ENCODE measurements around the gene ALK.

ALK gene

DNA sequence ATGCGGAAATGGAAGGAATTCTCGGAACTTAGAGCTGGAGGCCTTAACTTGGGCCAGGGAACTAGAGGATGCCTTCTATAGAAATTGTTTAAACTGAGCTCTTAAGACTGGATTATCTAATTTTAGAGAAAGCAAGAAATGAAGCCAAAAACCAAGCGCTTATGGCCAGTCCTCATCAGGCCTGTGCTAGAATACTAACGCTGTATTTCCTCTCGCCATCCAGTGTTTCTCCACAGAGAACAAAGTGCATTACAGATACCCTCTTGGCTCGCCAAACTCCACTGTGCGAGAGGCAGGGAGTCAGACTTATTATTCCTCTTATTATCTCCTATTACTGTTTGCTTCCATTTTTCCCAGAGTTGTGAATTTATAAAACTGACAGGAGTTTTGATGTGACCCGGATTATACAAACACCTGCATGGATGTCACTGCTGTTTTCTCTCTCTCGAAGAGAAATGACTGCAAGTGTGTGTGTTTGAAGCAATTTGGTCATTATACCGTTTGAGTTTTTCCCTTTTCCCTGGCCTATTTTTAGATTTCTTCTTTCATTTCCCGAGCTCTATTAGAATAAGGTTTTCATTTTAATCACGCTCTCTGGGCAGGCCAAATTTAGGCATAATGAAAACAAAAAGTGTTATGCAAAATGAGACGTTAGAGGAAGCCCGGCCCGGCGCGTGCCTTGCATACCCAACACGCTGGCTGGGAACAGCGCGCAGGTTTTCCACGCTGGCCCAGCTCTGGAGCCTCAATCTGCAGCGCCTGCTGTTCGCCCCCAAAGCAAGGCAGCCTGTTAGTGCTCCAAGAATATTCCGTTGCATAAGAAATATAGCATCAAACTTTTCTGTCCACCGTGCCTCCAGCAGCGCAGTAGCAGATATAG, 103.3 kb downstream of the ALK start:
- TF ChIP-seq TAF1 (IDR thresholded peaks at IDR 0.05; ENCODE audit: borderline replicate concordance, insufficient read depth, low read length), result no peak
- TF ChIP-seq, protein P1, sequence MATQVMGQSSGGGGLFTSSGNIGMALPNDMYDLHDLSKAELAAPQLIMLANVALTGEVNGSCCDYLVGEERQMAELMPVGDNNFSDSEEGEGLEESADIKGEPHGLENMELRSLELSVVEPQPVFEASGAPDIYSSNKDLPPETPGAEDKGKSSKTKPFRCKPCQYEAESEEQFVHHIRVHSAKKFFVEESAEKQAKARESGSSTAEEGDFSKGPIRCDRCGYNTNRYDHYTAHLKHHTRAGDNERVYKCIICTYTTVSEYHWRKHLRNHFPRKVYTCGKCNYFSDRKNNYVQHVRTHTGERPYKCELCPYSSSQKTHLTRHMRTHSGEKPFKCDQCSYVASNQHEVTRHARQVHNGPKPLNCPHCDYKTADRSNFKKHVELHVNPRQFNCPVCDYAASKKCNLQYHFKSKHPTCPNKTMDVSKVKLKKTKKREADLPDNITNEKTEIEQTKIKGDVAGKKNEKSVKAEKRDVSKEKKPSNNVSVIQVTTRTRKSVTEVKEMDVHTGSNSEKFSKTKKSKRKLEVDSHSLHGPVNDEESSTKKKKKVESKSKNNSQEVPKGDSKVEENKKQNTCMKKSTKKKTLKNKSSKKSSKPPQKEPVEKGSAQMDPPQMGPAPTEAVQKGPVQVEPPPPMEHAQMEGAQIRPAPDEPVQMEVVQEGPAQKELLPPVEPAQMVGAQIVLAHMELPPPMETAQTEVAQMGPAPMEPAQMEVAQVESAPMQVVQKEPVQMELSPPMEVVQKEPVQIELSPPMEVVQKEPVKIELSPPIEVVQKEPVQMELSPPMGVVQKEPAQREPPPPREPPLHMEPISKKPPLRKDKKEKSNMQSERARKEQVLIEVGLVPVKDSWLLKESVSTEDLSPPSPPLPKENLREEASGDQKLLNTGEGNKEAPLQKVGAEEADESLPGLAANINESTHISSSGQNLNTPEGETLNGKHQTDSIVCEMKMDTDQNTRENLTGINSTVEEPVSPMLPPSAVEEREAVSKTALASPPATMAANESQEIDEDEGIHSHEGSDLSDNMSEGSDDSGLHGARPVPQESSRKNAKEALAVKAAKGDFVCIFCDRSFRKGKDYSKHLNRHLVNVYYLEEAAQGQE (IDR thresholded peaks at IDR 0.05; ENCODE audit: insufficient read depth in 1 of 2, low read depth in 2 of 2, low read length in 2 of 2), result no peak

DNA sequence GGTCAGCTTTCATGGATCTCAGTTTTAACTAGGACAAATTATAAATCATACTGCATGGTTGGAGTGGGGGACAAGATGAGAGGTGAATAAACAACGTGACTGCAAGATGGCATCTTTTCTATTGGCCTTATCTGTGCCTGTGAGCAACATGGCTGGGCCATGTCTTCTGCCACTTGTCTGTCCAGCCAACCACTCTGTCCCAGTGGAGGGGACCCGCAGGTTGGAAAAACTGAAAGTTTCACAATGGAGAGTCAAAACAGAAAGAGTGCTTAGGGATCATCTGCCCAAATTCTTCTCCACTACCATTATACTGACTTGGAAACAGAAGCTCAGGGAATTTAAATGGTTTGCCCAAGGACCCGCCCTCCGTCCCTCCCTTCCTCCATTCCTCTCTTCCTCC, 104.1 kb downstream of the ALK start:
- TF ChIP-seq, protein P1 (IDR thresholded peaks at IDR 0.05; ENCODE audit: insufficient read depth in 1 of 2, low read depth in 2 of 2, low read length in 2 of 2), result no peak
- TF ChIP-seq SIN3A (IDR thresholded peaks at IDR 0.05; ENCODE audit: borderline replicate concordance, insufficient read depth, low read length), result no peak
- TF ChIP-seq TAF1 (IDR thresholded peaks at IDR 0.05; ENCODE audit: borderline replicate concordance, insufficient read depth, low read length), result no peak
- no peak for TF ChIP-seq POLR2AphosphoS5 (IDR thresholded peaks at IDR 0.05; ENCODE audit: low read depth, low read length)
- TF ChIP-seq FOXP2 (optimal IDR thresholded peaks at IDR 0.05; ENCODE audit: borderline replicate concordance, extremely low read depth, extremely low read length, insufficient read depth), result no peak

DNA sequence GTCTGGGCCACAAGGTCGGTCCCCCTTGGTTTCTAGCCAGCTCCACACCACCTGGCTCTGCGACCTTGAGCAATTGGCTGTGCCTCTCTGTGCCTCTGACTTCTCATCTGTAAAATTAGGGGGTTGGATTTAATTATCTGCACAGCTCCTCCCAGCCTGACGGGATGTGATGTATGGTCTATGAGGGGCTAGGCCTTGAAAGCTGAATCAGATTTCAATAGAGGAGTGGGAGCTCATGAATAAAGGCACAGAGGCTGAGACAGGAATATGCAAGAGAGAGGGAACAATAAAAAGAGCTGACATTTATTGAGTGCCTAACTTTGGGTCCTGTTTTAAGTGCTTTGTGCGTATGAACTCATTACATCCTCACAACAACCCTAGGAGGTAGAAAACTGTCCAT, 104.7 kb downstream of the ALK start:
- TF ChIP-seq, protein P1 (IDR thresholded peaks at IDR 0.05; ENCODE audit: insufficient read depth in 1 of 2, low read depth in 2 of 2, low read length in 2 of 2), result no peak
- TF ChIP-seq FOXP2 (optimal IDR thresholded peaks at IDR 0.05; ENCODE audit: borderline replicate concordance, extremely low read depth, extremely low read length, insufficient read depth), result no peak

DNA sequence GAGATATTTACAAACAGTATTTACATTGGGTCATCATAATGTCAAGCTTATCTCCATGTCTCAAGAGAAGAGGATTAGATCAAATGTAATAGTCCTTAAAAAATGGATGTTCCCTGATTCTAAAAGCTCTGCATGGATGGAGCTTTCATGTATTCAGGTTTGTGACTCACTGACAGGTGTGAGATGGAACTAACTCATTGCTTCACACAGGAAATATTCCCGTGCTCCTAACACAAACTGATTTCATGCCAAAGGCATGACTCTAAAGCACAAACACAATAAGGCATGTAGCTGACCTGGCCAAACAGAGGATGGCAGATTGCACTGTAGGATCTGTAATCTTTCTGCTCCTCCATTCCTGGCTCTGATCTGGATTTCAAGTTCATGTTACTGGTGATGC, 110.0 kb downstream of the ALK start:
- TF ChIP-seq, protein P1 (IDR thresholded peaks at IDR 0.05; ENCODE audit: insufficient read depth in 1 of 2, low read depth in 2 of 2, low read length in 2 of 2), result no peak
- TF ChIP-seq POLR2AphosphoS5 (IDR thresholded peaks at IDR 0.05; ENCODE audit: low read depth, low read length), result no peak
- TF ChIP-seq TAF1 (IDR thresholded peaks at IDR 0.05; ENCODE audit: borderline replicate concordance, insufficient read depth, low read length), result no peak
- no peak for TF ChIP-seq FOXP2 (optimal IDR thresholded peaks at IDR 0.05; ENCODE audit: borderline replicate concordance, extremely low read depth, extremely low read length, insufficient read depth)
- TF ChIP-seq SIN3A (IDR thresholded peaks at IDR 0.05; ENCODE audit: borderline replicate concordance, insufficient read depth, low read length), result no peak

DNA sequence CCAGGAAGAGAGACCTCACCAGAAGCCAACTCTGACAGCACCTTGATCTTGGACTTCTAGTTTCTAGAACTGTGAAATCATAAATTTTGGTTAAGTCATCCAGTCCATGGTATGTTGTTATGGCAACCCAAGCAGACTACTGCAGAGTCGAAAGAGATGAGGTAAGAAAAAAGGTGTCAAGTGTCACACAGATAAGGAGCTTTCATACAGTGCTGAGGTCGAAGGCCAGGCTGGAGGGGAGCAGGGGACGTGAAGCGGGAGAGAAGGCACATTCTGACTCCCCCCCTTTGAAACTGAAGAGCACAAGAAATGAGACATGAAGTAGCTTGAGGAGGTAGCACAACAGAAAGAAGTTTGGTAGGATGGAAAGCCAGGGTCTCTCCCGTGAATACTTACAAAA, 110.4 kb downstream of the ALK start:
- TF ChIP-seq, protein P1 (IDR thresholded peaks at IDR 0.05; ENCODE audit: insufficient read depth in 1 of 2, low read depth in 2 of 2, low read length in 2 of 2), result no peak
